NCI-H345 treated with DMSO at 0.1 percent for 48 hours (cell line): ENCODE measurements around the gene BMP6.
A peak's percentile ranks its signal among the peaks of the same experiment; 100 is the strongest.

Experiments
- DNase-seq: peaks from one replicate; lab custom pipeline; 2025; ENCODE audit not compliant: unreplicated experiment; lab: John Stamatoyannopoulos, UW

The BMP6 gene

GRCh38 chr6:7901780-7902179 is 175.9 kb downstream of the BMP6 start:
- DNase-seq = no peak

- DNase-seq = no peak
Measured at GRCh38 chr6:7902221-7902620, 176.3 kb downstream of the BMP6 start.

GRCh38 chr6:7902867-7903266 is 177.0 kb downstream of the BMP6 start:
- no peak for DNase-seq

- DNase-seq = no peak
Measured at GRCh38 chr6:7903673-7904072, 177.8 kb downstream of the BMP6 start.

GRCh38 chr6:7904654-7905319 is 178.9 kb downstream of the BMP6 start:
- DNase-seq = no peak

- DNase-seq = no peak
Measured at GRCh38 chr6:7905416-7905815, 179.5 kb downstream of the BMP6 start.

- DNase-seq = no peak
Measured at GRCh38 chr6:7906741-7907140, 180.8 kb downstream of the BMP6 start.

GRCh38 chr6:7907159-7907558 is 181.3 kb downstream of the BMP6 start:
- DNase-seq = no peak

- DNase-seq = no peak
Measured at GRCh38 chr6:7909323-7910276, 183.7 kb downstream of the BMP6 start.

GRCh38 chr6:7910298-7910653 is 184.4 kb downstream of the BMP6 start:
- no peak for DNase-seq

- DNase-seq = no peak
Measured at GRCh38 chr6:7910654-7911344, 184.9 kb downstream of the BMP6 start, which contains the start of gene TXNDC5. Gene TXNDC5 (minus strand): TSS chr6:7910788. CDS start chr6:7910776, 12 bp downstream.

- peak; percentile 31 for DNase-seq
Measured at GRCh38 chr6:7911345-7911725, 185.4 kb downstream of the BMP6 start.

GRCh38 chr6:7912024-7912423 is 186.1 kb downstream of the BMP6 start:
- DNase-seq = no peak

GRCh38 chr6:7912736-7913517 is 187.0 kb downstream of the BMP6 start:
- DNase-seq = no peak

GRCh38 chr6:7914311-7914710 is 188.4 kb downstream of the BMP6 start:
- DNase-seq = no peak

GRCh38 chr6:7914991-7915789 is 189.3 kb downstream of the BMP6 start:
- no peak for DNase-seq

- DNase-seq = no peak
Measured at GRCh38 chr6:7916959-7917358, 191.1 kb downstream of the BMP6 start.

GRCh38 chr6:7917729-7918128 is 191.8 kb downstream of the BMP6 start:
- no peak for DNase-seq

- no peak for DNase-seq
Measured at GRCh38 chr6:7918403-7918802, 192.5 kb downstream of the BMP6 start.

- no peak for DNase-seq
Measured at GRCh38 chr6:7919871-7920270, 194.0 kb downstream of the BMP6 start.
